Calu3 (cell line): ENCODE data around the gene DET1. TPM values are rescaled to one million over a fixed set of nuclear protein-coding genes. Genes with fewer than 3 reads are reported as not detected.

Experiments used
- BruUV-seq: library from RNA; stranded (reverse); fragments of 400-500 nt; replicated peaks from 2 replicates; lab custom pipeline; 2021; lab: Mats Ljungman, UMichigan
- CTCF ChIA-PET: fragments of 300-600 bp; sonication (Branson Sonifier 250); formaldehyde crosslinking; loops from one replicate; lab custom pipeline; 2022; ENCODE audit warnings: antibody characterized with exemption; lab: Charles Lee
- DNase-seq: peaks from one replicate; pipeline ENCODE4 v3.0.0; 2022
- H3K27ac Mint-ChIP-seq: one replicate; pipeline ENCODE4 v1.8.0; 2022; ENCODE audit warnings: mixed read lengths; ENCODE audit not compliant: unreplicated experiment
- H3K27me3 Mint-ChIP-seq: one replicate; pipeline ENCODE4 v1.8.0; 2022; ENCODE audit warnings: mixed read lengths; ENCODE audit not compliant: unreplicated experiment
- H3K36me3 Mint-ChIP-seq: one replicate; pipeline ENCODE4 v1.8.0; 2022; ENCODE audit warnings: mild to moderate bottlenecking, moderate library complexity, mixed read lengths; ENCODE audit not compliant: insufficient read depth, unreplicated experiment
- H3K4me1 Mint-ChIP-seq: one replicate; pipeline ENCODE4 v1.8.0; 2022; ENCODE audit warnings: mild to moderate bottlenecking, low read depth, mixed read lengths; ENCODE audit not compliant: unreplicated experiment
- H3K4me3 Mint-ChIP-seq: one replicate; pipeline ENCODE4 v1.8.0; 2022; ENCODE audit warnings: mild to moderate bottlenecking, low read depth, moderate library complexity, mixed read lengths; ENCODE audit not compliant: unreplicated experiment
- H3K9me3 Mint-ChIP-seq: one replicate; pipeline ENCODE4 v1.8.0; 2022; ENCODE audit warnings: low read depth, mixed read lengths; ENCODE audit not compliant: unreplicated experiment
- CTCF ChIP-seq: fragments of 200-600 bp; IDR thresholded peaks from one replicate; pipeline ENCODE4 v1.8.0; 2022; ENCODE audit warnings: antibody characterized with exemption; ENCODE audit not compliant: unreplicated experiment
- intact Hi-C: fragments of 100-400 bp; cut with micrococcal nuclease; formaldehyde crosslinking; loops from one replicate; pipeline ENCODE4 v1.10.0; 2022; ENCODE audit not compliant: unreplicated experiment
- total RNA-seq: library from RNA; stranded (reverse); gene quantifications from 2 replicates; pipeline ENCODE4 v1.2.3, GENCODE V29; 2022

Gene DET1
- total RNA-seq, 1 experiment from 2014 or later = 4.2 TPM

DNA sequence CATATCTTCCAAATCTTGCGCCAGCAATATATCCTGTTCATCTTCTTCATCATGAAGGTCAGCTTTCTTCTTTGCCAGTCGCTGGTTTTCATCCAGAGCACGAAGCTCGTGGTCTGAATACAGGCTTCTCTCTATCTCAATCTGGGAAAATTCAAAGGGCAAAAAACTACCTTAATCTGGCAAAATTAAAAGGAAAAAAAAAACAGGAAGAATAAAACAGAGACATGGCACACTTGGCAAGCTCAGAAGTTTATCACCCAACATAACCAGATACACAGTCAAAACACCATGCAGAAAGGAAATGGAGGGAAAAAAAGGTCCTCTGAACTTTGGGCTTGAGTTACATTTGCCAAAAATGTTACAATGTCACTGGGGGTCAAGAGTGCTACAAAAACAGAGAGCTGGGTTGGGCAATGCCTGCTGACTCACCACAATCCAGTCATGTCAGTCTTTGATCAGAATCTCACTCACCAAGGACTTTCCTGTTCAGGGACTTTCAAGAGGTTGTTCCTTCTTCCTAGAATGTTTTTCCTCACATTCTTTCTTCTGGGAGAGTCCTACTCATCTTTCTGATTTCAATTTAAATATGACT lies 80.8 kb downstream of the DET1 start:
- Mint-ChIP-seq H3K27ac (peak overlapping the region; percentile 93), H3K9me3 (no peaks in the 10 kb centered on the region), H3K4me3 (peak overlapping the region; percentile 86), H3K4me1 (peaks cover 12% of the 10 kb centered on the region), H3K27me3 (no peaks in the 10 kb centered on the region), H3K36me3 (peaks cover 38% of the 10 kb centered on the region)
- DNase-seq = peak; percentile 45
- no peak for TF ChIP-seq CTCF
- BruUV-seq = no TSS peak
- intact Hi-C loops = loop anchor here (2.0 kb wide), 1 partner anchor 149 kb away; no protein-coding TSS in a partner anchor
- CTCF ChIA-PET = no interaction called here

DNA sequence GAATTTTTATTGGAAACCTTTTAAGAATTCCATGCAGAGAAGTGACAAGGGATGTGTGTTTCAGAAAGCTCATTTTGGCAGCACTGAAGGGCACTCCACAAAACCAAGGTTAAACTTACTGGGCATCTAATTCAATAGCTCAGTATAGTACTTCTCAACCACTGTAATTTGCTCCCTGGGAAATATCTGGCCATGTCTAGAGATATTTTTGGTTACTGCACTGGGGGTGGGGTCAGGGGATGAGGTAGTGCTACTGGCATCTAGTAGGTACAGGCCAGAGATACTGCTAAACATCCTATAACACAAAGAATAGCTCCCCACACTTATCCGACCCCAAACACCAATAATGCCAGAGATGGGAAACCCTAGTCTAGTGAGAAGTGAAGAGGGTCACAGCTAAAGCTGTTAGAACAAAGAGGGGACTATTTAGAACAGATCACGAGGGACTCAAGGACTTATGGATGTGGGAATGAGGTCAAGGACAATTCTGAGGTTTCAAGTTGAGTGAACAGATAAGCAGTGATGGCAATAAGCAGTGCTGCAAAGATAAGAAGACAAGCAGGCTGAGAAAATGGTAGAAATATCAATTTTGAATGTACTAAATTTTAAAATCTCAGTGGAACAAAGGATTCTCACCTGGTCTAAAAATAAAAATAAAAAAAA lies 82.5 kb downstream of the DET1 start:
- Mint-ChIP-seq H3K36me3 (peaks cover 47% of the 10 kb centered on the region), H3K4me3 (no peak overlapping the region), H3K9me3 (no peaks in the 10 kb centered on the region), H3K27ac (no peak overlapping the region), H3K4me1 (peaks cover 12% of the 10 kb centered on the region), H3K27me3 (no peaks in the 10 kb centered on the region)
- no peak for TF ChIP-seq CTCF
- no peak for DNase-seq
- CTCF ChIA-PET = no interaction called here
- BruUV-seq = no TSS peak
- intact Hi-C loops = no loop called here

Other genes starting within 250 kb of the DET1 start
- gene MRPL46, start 79.3 kb downstream of the DET1 start, total RNA-seq = 47.6 and 53.8 TPM in 2 replicates
- 66.6 and 75.6 TPM in 2 replicates for gene MRPS11, start 79.0 kb downstream of the DET1 start, total RNA-seq
- 34.9 and 43.4 TPM in 2 replicates for gene AEN, start 74.7 kb upstream of the DET1 start, total RNA-seq
- 75.6 and 155 TPM in 2 replicates for gene ISG20, start 92.3 kb upstream of the DET1 start, total RNA-seq